Tibial artery (tissue), 4 donors: ENCODE results near the gene IL25.
A peak's percentile ranks its signal among the peaks of the same experiment; 100 is the strongest.

Source experiments
- DNase-seq, 2 donors: peaks; one replicate each; pipeline ENCODE4 v3.0.0-alpha.2; 2019
- H3K27ac ChIP-seq, 2 donors: fragments of 200-600 bp; sonication (generic) in 1 of 2; 1 replicate in 1 of 2; 2 replicates in 1 of 2; pipeline ENCODE4 v1.5.1; 2018 to 2019; ENCODE audit warnings: mild to moderate bottlenecking in 1 of 2
- H3K27me3 ChIP-seq, 2 donors: fragments of 200-600 bp; sonication (generic) in 1 of 2; one replicate each; pipeline versions ENCODE4 v1.5.1 to v1.6.0; 2016 to 2019
- H3K36me3 ChIP-seq, 3 donors: fragments of 200-600 bp; sonication (generic) in 2 of 3; one replicate each; pipeline ENCODE4 v1.5.1; 2016 to 2019; ENCODE audit warnings: mild to moderate bottlenecking in 2 of 3
- H3K4me1 ChIP-seq, 4 donors: fragments of 200-600 bp; sonication (generic) in 2 of 4; 1 replicate in 3 of 4; 2 replicates in 1 of 4; pipeline ENCODE4 v1.5.1; 2016 to 2019
- H3K4me3 ChIP-seq, 2 donors: fragments of 200-600 bp; sonication (generic) in 1 of 2; 1 replicate in 1 of 2; 2 replicates in 1 of 2; pipeline ENCODE4 v1.5.1; 2018 to 2019; ENCODE audit warnings: mild to moderate bottlenecking in 2 of 2
- H3K9me3 ChIP-seq, 3 donors: fragments of 200-600 bp; sonication (generic) in 1 of 3; one replicate each; pipeline ENCODE4 v1.5.1; 2016 to 2019
- intact Hi-C: fragments of 100-400 bp; cut with DNase I; formaldehyde crosslinking; loops from one replicate; pipeline ENCODE4 v1.15.0; 2023; ENCODE audit warnings: low total_unique reads
- TF ChIP-seq, protein P1 (sequence below), 2 experiments: fragments of 200-600 bp in 1 of 2; fragments of 450-650 bp in 1 of 2; IDR thresholded peaks; one replicate each; pipeline ENCODE4 v1.5.1; 2017 to 2019; ENCODE audit warnings: antibody characterized with exemption in 2 of 2, mild to moderate bottlenecking in 1 of 2, moderate library complexity in 1 of 2

The IL25 gene

DNA sequence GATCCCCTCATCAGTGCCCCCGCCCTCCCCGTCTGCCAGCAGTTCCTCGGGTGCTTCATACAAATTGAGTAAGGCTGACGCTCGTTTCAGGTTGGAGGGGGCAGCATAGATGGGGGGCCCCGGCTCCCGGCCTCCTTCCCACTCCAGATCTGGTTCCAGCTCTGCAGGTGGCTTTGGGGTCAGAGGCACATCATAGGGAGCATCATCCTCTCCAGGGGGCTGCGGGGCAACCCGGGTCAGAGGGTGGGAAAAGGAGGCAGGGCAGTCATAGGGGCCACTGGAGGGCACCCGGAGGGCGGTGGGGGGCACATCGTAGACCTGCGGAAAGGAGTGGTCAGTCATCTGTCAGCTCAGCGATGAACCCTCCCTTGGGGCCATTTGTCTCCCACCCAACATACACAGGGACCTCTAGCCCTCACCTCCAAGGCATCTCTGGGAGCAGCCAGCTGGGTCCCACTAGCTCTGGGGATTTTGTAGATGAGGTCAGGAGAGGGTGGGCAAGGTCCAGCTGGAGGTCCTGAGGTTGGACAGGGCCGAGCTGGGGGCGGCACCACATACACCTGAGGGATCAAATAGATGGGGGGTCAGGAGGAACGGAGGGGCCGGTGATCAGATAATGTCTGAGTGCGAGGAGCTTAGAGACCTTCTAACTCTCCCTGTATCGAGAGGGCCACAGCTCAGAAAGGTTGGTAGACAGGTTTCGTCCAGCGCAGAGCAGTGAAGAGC, 12.7 kb upstream of the IL25 start:
- DNase-seq = no peak
- Histone ChIP-seq H3K4me3 (no peak overlapping the region), H3K9me3 (no peaks in the 10 kb centered on the region), H3K27me3 (no peaks in the 10 kb centered on the region), H3K4me1 (peaks cover 0 to 45% (median 16%) of the 10 kb centered on the region in 4 donors), H3K36me3 (peaks cover 9 to 54% (median 10%) of the 10 kb centered on the region in 3 donors), H3K27ac (no peak overlapping the region)
- TF ChIP-seq, protein P1, sequence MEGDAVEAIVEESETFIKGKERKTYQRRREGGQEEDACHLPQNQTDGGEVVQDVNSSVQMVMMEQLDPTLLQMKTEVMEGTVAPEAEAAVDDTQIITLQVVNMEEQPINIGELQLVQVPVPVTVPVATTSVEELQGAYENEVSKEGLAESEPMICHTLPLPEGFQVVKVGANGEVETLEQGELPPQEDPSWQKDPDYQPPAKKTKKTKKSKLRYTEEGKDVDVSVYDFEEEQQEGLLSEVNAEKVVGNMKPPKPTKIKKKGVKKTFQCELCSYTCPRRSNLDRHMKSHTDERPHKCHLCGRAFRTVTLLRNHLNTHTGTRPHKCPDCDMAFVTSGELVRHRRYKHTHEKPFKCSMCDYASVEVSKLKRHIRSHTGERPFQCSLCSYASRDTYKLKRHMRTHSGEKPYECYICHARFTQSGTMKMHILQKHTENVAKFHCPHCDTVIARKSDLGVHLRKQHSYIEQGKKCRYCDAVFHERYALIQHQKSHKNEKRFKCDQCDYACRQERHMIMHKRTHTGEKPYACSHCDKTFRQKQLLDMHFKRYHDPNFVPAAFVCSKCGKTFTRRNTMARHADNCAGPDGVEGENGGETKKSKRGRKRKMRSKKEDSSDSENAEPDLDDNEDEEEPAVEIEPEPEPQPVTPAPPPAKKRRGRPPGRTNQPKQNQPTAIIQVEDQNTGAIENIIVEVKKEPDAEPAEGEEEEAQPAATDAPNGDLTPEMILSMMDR (IDR thresholded peaks at IDR 0.05) = no peak
- intact Hi-C loops = no loop called here

DNA sequence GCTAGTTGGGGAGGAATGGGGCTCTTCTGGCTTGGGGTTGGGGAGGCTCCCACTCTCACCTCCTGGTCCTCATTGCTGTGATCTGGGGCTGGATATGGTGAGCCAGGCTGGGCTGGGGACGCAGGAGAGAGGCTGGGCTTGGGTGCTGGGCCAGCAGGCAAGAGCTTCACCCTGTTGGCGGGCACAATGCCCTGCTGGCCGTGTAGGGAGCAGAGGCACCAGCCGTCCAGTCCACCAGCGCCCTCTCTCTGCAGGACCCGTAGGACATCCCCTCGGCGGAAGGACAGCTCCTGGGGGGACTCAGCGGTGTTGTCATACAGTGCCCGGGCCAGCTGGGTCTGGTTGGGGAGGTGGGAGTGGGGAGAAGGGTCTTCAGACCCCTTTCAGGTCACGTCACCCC, 12.1 kb upstream of the IL25 start:
- no peak for DNase-seq
- TF ChIP-seq, protein P1 (IDR thresholded peaks at IDR 0.05) = no peak
- no peaks in the 10 kb centered on the region for H3K9me3 ChIP-seq

DNA sequence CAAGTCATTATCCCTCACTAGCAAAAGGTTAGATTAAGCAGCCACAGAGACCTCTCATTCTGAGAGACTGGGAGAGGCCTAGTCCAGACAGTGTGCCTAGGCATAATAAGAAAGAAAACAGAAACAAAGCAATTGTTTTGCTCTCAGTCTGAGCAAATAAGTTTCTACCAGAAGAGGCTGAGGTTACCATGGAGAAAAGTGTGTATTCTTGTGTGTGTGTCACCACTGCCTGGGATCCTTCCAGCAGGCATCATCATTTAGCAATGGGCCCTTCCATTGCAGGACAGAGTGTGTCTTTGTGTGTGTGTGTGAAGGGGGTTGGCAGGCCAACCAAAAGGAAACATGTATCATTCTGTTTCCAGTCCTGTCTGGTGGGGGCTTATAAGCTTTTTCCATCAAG, 11.3 kb upstream of the IL25 start:
- Histone ChIP-seq H3K9me3 (no peaks in the 10 kb centered on the region), H3K27me3 (no peaks in the 10 kb centered on the region), H3K27ac (no peak overlapping the region), H3K4me1 (peaks cover 0 to 52% (median 16%) of the 10 kb centered on the region in 4 donors), H3K36me3 (peaks cover 9 to 46% (median 10%) of the 10 kb centered on the region in 3 donors), H3K4me3 (no peak overlapping the region)
- TF ChIP-seq, protein P1 (IDR thresholded peaks at IDR 0.05) = no peak
- intact Hi-C loops = no loop called here
- DNase-seq = peak in 1 of 2 donors; percentile 53

More for the DNA sequence above, 12.1 kb upstream of the IL25 start:
- intact Hi-C loops = no loop called here
- no peaks in the 10 kb centered on the region for H3K27me3 ChIP-seq
- no peak overlapping the region for H3K4me3 ChIP-seq
- H3K27ac ChIP-seq = no peak overlapping the region
- peaks cover 9 to 54% (median 10%) of the 10 kb centered on the region in 3 donors for H3K36me3 ChIP-seq
- H3K4me1 ChIP-seq = peaks cover 0 to 49% (median 16%) of the 10 kb centered on the region in 4 donors

DNA sequence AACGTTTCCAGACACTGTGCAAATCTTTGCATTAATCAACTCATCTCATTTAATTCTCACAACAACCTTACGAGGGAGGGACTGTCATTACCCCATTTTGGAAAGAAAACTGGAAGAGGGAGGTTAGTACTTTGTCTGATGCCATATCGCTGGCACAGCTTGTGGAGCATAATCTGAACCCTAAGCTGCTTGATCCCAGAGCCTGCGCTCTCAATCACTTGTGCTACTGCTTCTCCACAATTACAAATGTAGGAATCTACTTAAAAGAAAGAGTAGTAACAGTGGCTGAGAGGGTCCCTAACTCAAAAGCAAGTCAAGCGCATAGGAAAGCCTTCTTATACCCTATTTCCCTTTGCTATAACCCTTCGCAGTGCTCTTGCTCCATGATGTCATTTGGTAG, 10.8 kb upstream of the IL25 start:
- no peak for DNase-seq
- intact Hi-C loops = no loop called here
- Histone ChIP-seq H3K9me3 (no peaks in the 10 kb centered on the region), H3K27ac (peak overlapping the region in 1 of 2 donors; percentile 6), H3K4me3 (no peak overlapping the region), H3K36me3 (peaks cover 9 to 42% (median 10%) of the 10 kb centered on the region in 3 donors), H3K27me3 (no peaks in the 10 kb centered on the region), H3K4me1 (peaks cover 0 to 56% (median 18%) of the 10 kb centered on the region in 4 donors)
- TF ChIP-seq, protein P1 (IDR thresholded peaks at IDR 0.05) = no peak

DNA sequence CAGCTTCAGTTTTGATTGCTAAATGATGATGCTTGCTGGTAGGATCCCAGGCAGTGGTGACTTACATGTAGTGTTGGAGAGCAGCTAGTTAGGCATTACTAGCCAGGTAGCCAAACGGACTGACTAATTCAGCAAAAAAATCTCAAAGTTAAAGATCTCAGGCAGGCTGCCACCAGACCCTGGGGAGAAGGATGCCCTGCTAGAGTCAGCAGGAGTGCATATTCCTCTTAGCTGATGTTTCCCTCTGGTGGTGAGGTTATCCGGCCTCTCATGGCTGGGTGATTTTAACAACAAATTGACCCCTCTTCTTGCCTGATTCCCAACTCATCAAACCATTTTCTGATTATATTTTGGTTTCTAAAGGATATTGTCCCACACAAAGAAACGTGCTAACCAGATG, 10.4 kb upstream of the IL25 start:
- intact Hi-C loops = no loop called here

More for the DNA sequence above, 10.4 kb upstream of the IL25 start:
- Histone ChIP-seq H3K4me1 (peaks cover 0 to 60% (median 21%) of the 10 kb centered on the region in 4 donors), H3K9me3 (no peaks in the 10 kb centered on the region), H3K36me3 (peaks cover 9 to 38% (median 10%) of the 10 kb centered on the region in 3 donors), H3K4me3 (no peak overlapping the region), H3K27me3 (no peaks in the 10 kb centered on the region), H3K27ac (peak overlapping the region in 1 of 2 donors; percentile 6)
- TF ChIP-seq, protein P1 (IDR thresholded peaks at IDR 0.05) = no peak
- no peak for DNase-seq
